22Rv1 (cell line): ENCODE results near the gene OCA2.

Experiments used
- CTCF ChIP-seq: fragments of 450-650 bp; IDR thresholded peaks from 2 replicates; pipeline ENCODE4 v1.5.1; 2017; ENCODE audit warnings: mild to moderate bottlenecking
- ZFX ChIP-seq: fragments of 450-650 bp; IDR thresholded peaks from 2 replicates; pipeline ENCODE4 v1.6.1; 2017; ENCODE audit warnings: antibody characterized with exemption, borderline replicate concordance

DNA sequence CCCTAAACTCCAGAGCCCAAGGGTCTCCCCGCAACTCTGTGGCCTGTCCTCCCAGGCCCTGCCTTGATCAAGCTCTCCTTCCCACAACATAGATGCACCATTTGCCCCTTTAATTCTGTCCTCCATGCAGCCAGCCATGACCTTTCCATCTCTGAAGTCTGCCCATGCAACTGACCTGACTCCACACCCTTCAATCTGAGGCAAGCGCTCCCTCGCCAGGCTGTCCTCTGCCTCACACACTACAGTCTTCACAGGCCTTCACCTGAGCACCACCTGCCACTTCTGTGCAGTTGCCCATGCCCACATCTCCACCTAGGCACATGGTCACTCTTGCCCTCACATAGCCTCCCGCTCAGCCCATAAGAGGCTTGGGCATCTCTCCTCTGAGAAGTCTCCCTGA, 244.0 kb downstream of the OCA2 start:
- TF ChIP-seq CTCF (no peak), ZFX (no peak)
